Astrocyte (in vitro differentiated cells and primary cell): ENCODE data around the gene NFATC4. TPM values are rescaled to one million over a fixed set of nuclear protein-coding genes. Genes with fewer than 3 reads are reported as not detected.

Experiments
- DNase-seq: peaks from one replicate; pipeline ENCODE4 v3.0.0-alpha.2; 2010; ENCODE audit warnings: low read depth
- FAIRE-seq: peaks from 2 replicates; lab custom pipeline; 2011; peaks lifted over from hg19 to GRCh38; lab: Jason Lieb, UNC
- H2AFZ ChIP-seq: 2 replicates; pipeline ENCODE4 v1.6.0; 2012; ENCODE audit warnings: low read depth, low read length, inconsistent platforms
- H3K27ac ChIP-seq: 2 replicates; pipeline ENCODE4 v1.5.1; 2011; ENCODE audit warnings: low read depth, low read length, inconsistent platforms
- H3K27me3 ChIP-seq: 2 replicates; pipeline ENCODE4 v1.6.0; 2011; ENCODE audit warnings: low read length, inconsistent platforms; ENCODE audit not compliant: insufficient read depth
- H3K36me3 ChIP-seq: 2 replicates; pipeline ENCODE4 v1.5.1; 2011; ENCODE audit warnings: low read length, inconsistent platforms; ENCODE audit not compliant: insufficient read depth
- H3K4me1 ChIP-seq: 2 replicates; pipeline ENCODE4 v1.5.1; 2011; ENCODE audit warnings: low read length, inconsistent platforms; ENCODE audit not compliant: insufficient read depth
- H3K4me2 ChIP-seq: 2 replicates; pipeline ENCODE4 v1.6.0; 2012; ENCODE audit warnings: low read length, inconsistent platforms
- H3K4me3 ChIP-seq: 2 replicates; pipeline ENCODE4 v1.5.1; 2011; ENCODE audit warnings: low read depth, mild to moderate bottlenecking, low read length, inconsistent platforms; ENCODE audit not compliant: insufficient read depth
- H3K79me2 ChIP-seq: 2 replicates; pipeline ENCODE4 v1.6.0; 2012; ENCODE audit warnings: mild to moderate bottlenecking, low read length, inconsistent platforms; ENCODE audit not compliant: insufficient read depth
- H3K9ac ChIP-seq: 2 replicates; pipeline ENCODE4 v1.6.0; 2012; ENCODE audit warnings: mild to moderate bottlenecking, low read length, inconsistent platforms
- H3K9me3 ChIP-seq: 2 replicates; pipeline ENCODE4 v1.5.1; 2012; ENCODE audit warnings: low read depth, mild to moderate bottlenecking, low read length, inconsistent platforms; ENCODE audit not compliant: insufficient read depth
- H4K20me1 ChIP-seq: 2 replicates; pipeline ENCODE4 v1.6.0; 2012; ENCODE audit warnings: low read length, inconsistent platforms; ENCODE audit not compliant: insufficient read depth
- H3K27ac Mint-ChIP-seq: one replicate; pipeline ENCODE4 v1.8.0; 2021; ENCODE audit warnings: mild to moderate bottlenecking, mixed read lengths; ENCODE audit not compliant: unreplicated experiment
- H3K27me3 Mint-ChIP-seq: one replicate; pipeline ENCODE4 v1.8.0; 2021; ENCODE audit warnings: low read depth, mixed read lengths; ENCODE audit not compliant: unreplicated experiment
- H3K36me3 Mint-ChIP-seq: one replicate; pipeline ENCODE4 v1.8.0; 2021; ENCODE audit warnings: low read depth, mixed read lengths; ENCODE audit not compliant: unreplicated experiment
- H3K4me1 Mint-ChIP-seq: one replicate; pipeline ENCODE4 v1.8.0; 2021; ENCODE audit warnings: low read depth, mixed read lengths; ENCODE audit not compliant: unreplicated experiment
- H3K4me3 Mint-ChIP-seq: one replicate; pipeline ENCODE4 v1.8.0; 2021; ENCODE audit warnings: mild to moderate bottlenecking, moderate library complexity, mixed read lengths; ENCODE audit not compliant: unreplicated experiment
- H3K9me3 Mint-ChIP-seq: one replicate; pipeline ENCODE4 v1.8.0; 2021; ENCODE audit warnings: mild to moderate bottlenecking, mixed read lengths; ENCODE audit not compliant: unreplicated experiment
- EZH2 ChIP-seq: IDR thresholded peaks from 2 replicates; pipeline ENCODE4 v1.6.1; 2012; ENCODE audit warnings: mild to moderate bottlenecking, low read length, inconsistent platforms; ENCODE audit not compliant: insufficient read depth
- total RNA-seq: library from RNA; stranded (reverse); gene quantifications from 2 replicates; pipeline ENCODE4 v1.2.1, GENCODE V29; 2021
- TF ChIP-seq, protein P1 (sequence below): IDR thresholded peaks from 2 replicates; pipeline ENCODE4 v1.5.1; 2011; ENCODE audit warnings: low read depth, mild to moderate bottlenecking, inconsistent platforms, low read length, moderate library complexity; ENCODE audit not compliant: insufficient read depth

NFATC4 gene
- total RNA-seq, 1 donor from 2014 or later: 61.9 TPM

DNA sequence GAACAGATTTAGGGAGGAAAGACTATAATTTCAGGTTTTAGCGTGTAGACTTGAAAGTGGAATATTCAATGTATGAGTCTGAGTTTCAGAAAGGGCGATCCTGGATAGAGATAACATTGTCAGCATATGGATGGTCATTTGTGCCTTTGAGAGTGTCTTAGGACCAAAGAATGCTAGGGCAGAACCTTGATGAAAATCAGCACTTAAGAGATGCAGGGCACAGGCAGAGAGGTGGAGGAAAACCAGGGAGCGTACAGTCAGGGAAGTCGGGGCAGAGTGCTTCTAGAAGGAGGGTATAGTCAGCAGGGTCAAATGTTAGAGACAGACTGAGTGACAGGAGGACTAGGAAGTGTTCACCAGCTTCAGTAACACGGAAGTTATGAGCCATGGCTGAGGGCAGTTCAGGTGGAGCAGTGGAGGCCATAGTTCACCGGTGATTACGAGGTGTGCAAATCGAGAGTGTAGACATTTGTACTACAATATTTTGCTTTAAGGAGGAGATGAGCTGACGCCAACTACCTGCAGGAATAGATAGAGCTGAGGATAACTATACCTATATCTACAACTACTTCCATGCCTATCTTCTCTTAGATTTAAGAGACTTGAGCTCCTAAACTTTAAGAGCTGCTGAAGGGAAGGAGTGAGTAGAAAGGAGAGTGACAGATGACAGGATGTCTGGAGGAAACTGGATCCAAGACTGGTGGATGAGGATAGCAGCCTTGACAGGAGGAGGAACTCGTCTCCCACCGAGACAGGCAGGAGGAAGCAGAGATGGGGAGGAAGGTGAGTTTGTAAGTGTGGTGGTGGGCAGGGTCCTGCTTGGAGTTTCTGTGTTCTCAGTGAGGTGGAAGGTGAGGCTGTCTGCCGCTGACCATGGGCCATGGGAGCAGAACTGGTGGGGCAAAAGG lies 55.0 kb downstream of the NFATC4 start:
- Mint-ChIP-seq H3K9me3 (no peaks in the 10 kb centered on the region), H3K27ac (no peak overlapping the region), H3K4me3 (no peak overlapping the region), H3K36me3 (no peaks in the 10 kb centered on the region), H3K27me3 (peaks cover 17% of the 10 kb centered on the region), H3K4me1 (peaks cover 15% of the 10 kb centered on the region)
- H3K4me3 ChIP-seq: no peak overlapping the region
- H3K4me1 ChIP-seq: peaks cover 4% of the 10 kb centered on the region
- no peak overlapping the region for H3K27ac ChIP-seq
- FAIRE-seq (no peak), DNase-seq (no peak)
- H3K36me3 ChIP-seq: no peaks in the 10 kb centered on the region
- peaks cover 29% of the 10 kb centered on the region for H3K27me3 ChIP-seq
- no peaks in the 10 kb centered on the region for H3K79me2 ChIP-seq
- no peak overlapping the region for H2AFZ ChIP-seq
- H3K9ac ChIP-seq: no peak overlapping the region
- no peaks in the 10 kb centered on the region for H3K9me3 ChIP-seq
- no peak for TF ChIP-seq EZH2
- TF ChIP-seq, protein P1, sequence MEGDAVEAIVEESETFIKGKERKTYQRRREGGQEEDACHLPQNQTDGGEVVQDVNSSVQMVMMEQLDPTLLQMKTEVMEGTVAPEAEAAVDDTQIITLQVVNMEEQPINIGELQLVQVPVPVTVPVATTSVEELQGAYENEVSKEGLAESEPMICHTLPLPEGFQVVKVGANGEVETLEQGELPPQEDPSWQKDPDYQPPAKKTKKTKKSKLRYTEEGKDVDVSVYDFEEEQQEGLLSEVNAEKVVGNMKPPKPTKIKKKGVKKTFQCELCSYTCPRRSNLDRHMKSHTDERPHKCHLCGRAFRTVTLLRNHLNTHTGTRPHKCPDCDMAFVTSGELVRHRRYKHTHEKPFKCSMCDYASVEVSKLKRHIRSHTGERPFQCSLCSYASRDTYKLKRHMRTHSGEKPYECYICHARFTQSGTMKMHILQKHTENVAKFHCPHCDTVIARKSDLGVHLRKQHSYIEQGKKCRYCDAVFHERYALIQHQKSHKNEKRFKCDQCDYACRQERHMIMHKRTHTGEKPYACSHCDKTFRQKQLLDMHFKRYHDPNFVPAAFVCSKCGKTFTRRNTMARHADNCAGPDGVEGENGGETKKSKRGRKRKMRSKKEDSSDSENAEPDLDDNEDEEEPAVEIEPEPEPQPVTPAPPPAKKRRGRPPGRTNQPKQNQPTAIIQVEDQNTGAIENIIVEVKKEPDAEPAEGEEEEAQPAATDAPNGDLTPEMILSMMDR: no peak
- no peak overlapping the region for H3K4me2 ChIP-seq
- no peaks in the 10 kb centered on the region for H4K20me1 ChIP-seq

DNA sequence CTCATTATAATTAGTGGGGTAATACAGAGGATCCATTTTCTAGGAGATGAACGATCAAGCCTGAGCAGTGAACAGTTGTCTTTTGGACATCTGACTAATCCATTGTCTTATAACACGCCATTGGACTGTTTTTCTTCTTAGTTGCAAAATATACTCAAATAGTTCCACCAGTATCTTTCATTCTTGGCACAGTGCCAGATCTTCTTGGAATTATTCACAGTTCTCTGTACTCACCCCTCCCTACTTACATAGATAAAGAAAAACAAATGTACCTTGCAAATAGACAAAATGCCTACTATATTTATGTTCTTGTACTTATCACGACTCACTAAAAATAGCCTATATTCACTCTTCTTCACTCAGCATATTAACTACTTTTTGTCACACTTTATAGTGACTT lies 57.7 kb downstream of the NFATC4 start:
- peaks cover 2% of the 10 kb centered on the region for H3K27me3 Mint-ChIP-seq
- Histone ChIP-seq H3K79me2 (peaks cover 6% of the 10 kb centered on the region), H3K9ac (no peak overlapping the region), H3K36me3 (no peaks in the 10 kb centered on the region), H3K4me2 (peak overlapping the region; percentile 15), H2AFZ (no peak overlapping the region), H3K27me3 (peaks cover 18% of the 10 kb centered on the region), H4K20me1 (peaks cover 1% of the 10 kb centered on the region), H3K9me3 (no peaks in the 10 kb centered on the region), H3K4me1 (peaks cover 12% of the 10 kb centered on the region), H3K4me3 (no peak overlapping the region), H3K27ac (peak overlapping the region; percentile 2)
- peak overlapping the region; percentile 98 for H3K27ac Mint-ChIP-seq
- TF ChIP-seq, protein P1: no peak
- TF ChIP-seq EZH2: no peak
- DNase-seq (peak; percentile 66), FAIRE-seq (peak; percentile 43)
- no peaks in the 10 kb centered on the region for H3K36me3 Mint-ChIP-seq
- no peaks in the 10 kb centered on the region for H3K9me3 Mint-ChIP-seq
- H3K4me3 Mint-ChIP-seq: peak overlapping the region; percentile 6
- H3K4me1 Mint-ChIP-seq: peaks cover 15% of the 10 kb centered on the region
